Transverse colon (tissue), 4 donors: Measurements from ENCODE around the gene FERMT3. TPM values are rescaled to one million over a fixed set of nuclear protein-coding genes. Genes with fewer than 3 reads are reported as not detected.
A peak's percentile ranks its signal among the peaks of the same experiment; 100 is the strongest.

ENCODE experiments used
- DNase-seq: peaks from one replicate; pipeline ENCODE4 v3.0.0-alpha.2; 2019
- H3K27ac ChIP-seq, 4 donors: fragments of 200-600 bp; sonication (generic); 2 replicates each; pipeline ENCODE4 v1.5.1; 2016 to 2018; ENCODE audit warnings: inconsistent platforms in 4 of 4
- H3K27me3 ChIP-seq: fragments of 200-600 bp; sonication (generic); 2 replicates; pipeline ENCODE4 v1.5.1; 2017; ENCODE audit warnings: inconsistent platforms
- H3K36me3 ChIP-seq, 4 donors: fragments of 200-600 bp; sonication (generic); 2 replicates each; pipeline ENCODE4 v1.5.1; 2017 to 2019; ENCODE audit warnings: inconsistent platforms in 4 of 4
- H3K4me1 ChIP-seq, 4 donors: fragments of 200-600 bp; sonication (generic); 2 replicates each; pipeline ENCODE4 v1.5.1; 2017 to 2020; ENCODE audit warnings: inconsistent platforms in 4 of 4
- H3K4me3 ChIP-seq, 4 donors: fragments of 200-600 bp; sonication (generic); 1 replicate in 1 of 4; 2 replicates in 3 of 4; pipeline versions ENCODE4 v1.5.1 to v1.6.1; 2017 to 2019; ENCODE audit warnings: inconsistent platforms in 4 of 4
- H3K9me3 ChIP-seq, 2 donors: fragments of 200-600 bp; sonication (generic); 2 replicates each; pipeline ENCODE4 v1.5.1; 2017 to 2019; ENCODE audit warnings: inconsistent platforms in 2 of 2
- EP300 ChIP-seq: sonication (generic); formaldehyde crosslinking; IDR thresholded peaks from one replicate; pipeline ENCODE4 v1.6.1; 2017; ENCODE audit warnings: antibody characterized with exemption, low read depth
- POLR2A ChIP-seq: fragments of 450-650 bp; IDR thresholded peaks from one replicate; pipeline ENCODE4 v1.6.1; 2016; ENCODE audit warnings: antibody characterized with exemption, mild to moderate bottlenecking, moderate library complexity
- POLR2AphosphoS5 ChIP-seq, 3 donors: sonication (generic); formaldehyde crosslinking; IDR thresholded peaks; one replicate each; pipeline ENCODE4 v1.6.1; 2016; ENCODE audit warnings: antibody characterized with exemption in 3 of 3
- WGBS, 2 donors: methylation state at CpG; one replicate each; pipeline ENCODE4 v1.1.5; 2018; ENCODE audit warnings: low coverage in 1 of 2; 5-methylcytosine and 5-hydroxymethylcytosine counted together
- in situ Hi-C, 4 donors: fragments of 200-750 bp; cut with MboI; loops; one replicate each; pipeline versions ENCODE4 v1.15.0 to v1.15.1; 2017; ENCODE audit warnings: low sequenced_read_pairs in 3 of 4, low pct_ligation_motif_present in 1 of 4, low pct_unique_long_range_greater_than_20kb in 1 of 4
- intact Hi-C: fragments of 100-400 bp; cut with DNase I; formaldehyde crosslinking; loops from one replicate; pipeline ENCODE4 v1.15.1; 2023; ENCODE audit warnings: low total_unique reads
- total RNA-seq, 4 donors: library from RNA; depleted of rRNA; stranded (reverse); fragments of >200 nt; gene quantifications; one replicate each; pipeline ENCODE4 v1.1.0, GENCODE V29; 2016
- TF ChIP-seq, protein P1 (sequence below), 5 experiments: fragments of 200-600 bp in 3 of 5; fragments of 450-650 bp in 2 of 5; sonication (generic) in 3 of 5; IDR thresholded peaks; 1 replicate in 2 of 5; 2 replicates in 3 of 5; pipeline ENCODE4 v1.5.1; 2016 to 2017; ENCODE audit warnings: antibody characterized with exemption in 5 of 5, inconsistent platforms in 3 of 5, mild to moderate bottlenecking in 2 of 5, moderate library complexity in 1 of 5

FERMT3 gene
- total RNA-seq, 4 donors from 2014 or later: 14.6 to 63.3 (median 28.6) TPM

DNA sequence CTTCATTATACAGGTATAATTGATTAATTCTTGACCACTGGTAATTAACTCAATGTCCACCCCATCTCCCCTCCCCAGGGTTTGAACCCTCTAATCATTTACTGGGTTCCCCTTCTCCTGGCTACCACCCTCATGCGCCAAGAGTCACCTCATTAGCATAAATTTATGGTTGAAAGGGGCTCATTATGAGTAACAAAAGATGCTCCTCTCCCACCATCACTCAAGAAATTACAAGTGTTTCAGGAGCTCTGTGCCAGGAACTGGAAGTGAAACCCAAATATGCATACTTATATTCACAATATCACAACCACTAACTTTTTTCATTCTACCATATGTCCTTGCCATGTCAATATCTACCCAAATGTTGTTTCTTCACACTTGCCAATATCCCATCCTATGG is 28.3 kb upstream of the FERMT3 start:
- in situ Hi-C loops (no loop called here), intact Hi-C loops (no loop called here)
- Histone ChIP-seq H3K36me3 (no peaks in the 10 kb centered on the region), H3K4me1 (peaks cover 12 to 19% (median 14%) of the 10 kb centered on the region in 4 donors), H3K27ac (no peak overlapping the region), H3K9me3 (no peaks in the 10 kb centered on the region), H3K27me3 (no peaks in the 10 kb centered on the region), H3K4me3 (no peak overlapping the region)
- no peak for TF ChIP-seq EP300
- no peak for TF ChIP-seq POLR2AphosphoS5 (IDR thresholded peaks at IDR 0.05)
- TF ChIP-seq, protein P1, sequence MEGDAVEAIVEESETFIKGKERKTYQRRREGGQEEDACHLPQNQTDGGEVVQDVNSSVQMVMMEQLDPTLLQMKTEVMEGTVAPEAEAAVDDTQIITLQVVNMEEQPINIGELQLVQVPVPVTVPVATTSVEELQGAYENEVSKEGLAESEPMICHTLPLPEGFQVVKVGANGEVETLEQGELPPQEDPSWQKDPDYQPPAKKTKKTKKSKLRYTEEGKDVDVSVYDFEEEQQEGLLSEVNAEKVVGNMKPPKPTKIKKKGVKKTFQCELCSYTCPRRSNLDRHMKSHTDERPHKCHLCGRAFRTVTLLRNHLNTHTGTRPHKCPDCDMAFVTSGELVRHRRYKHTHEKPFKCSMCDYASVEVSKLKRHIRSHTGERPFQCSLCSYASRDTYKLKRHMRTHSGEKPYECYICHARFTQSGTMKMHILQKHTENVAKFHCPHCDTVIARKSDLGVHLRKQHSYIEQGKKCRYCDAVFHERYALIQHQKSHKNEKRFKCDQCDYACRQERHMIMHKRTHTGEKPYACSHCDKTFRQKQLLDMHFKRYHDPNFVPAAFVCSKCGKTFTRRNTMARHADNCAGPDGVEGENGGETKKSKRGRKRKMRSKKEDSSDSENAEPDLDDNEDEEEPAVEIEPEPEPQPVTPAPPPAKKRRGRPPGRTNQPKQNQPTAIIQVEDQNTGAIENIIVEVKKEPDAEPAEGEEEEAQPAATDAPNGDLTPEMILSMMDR (IDR thresholded peaks at IDR 0.05): no peak
- no peak for TF ChIP-seq POLR2A
- DNase-seq: no peak
- WGBS, 2 donors: 67 to 78% methylated on average over 1 of the region's 1 CpG

DNA sequence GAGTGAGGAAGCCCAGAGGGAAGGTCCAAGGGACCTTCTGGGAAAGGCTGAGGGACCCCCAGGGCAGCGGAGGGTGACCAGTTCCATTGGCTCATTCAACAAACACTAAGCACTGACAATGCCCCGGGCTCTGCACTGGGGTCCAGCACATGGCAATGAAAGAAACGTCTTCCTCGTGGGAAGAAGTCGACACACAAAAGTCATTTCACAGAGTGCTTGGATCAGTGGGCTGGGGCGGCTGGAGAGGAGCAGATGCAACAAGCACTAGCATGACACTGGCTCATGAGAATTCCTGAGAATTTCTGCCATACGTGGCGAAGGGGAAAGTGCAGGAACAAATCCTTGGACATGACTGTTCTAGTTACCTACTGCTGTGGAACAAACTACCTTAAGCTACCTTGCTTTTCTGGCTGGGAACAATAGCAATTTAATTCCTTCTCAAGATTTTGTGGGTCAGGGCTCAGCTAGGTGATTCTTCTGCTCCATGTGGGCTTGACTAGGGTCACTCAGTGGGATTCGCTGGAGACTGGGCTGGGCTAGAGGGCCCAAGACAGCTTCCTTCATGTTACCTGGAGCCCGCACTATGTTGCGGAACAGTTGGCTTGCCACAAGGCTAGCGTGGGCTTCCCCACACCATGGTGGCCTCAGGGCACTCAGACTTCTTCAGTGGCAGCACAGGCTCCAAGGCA is 27.4 kb upstream of the FERMT3 start:
- WGBS, 2 donors: 93% methylated on average over 12 of the region's 12 CpGs; no CpG with 5 or more reads in 1 of the 2 donors
- no peak for TF ChIP-seq POLR2AphosphoS5 (IDR thresholded peaks at IDR 0.05)
- TF ChIP-seq, protein P1 (IDR thresholded peaks at IDR 0.05): no peak
- TF ChIP-seq EP300: no peak
- TF ChIP-seq POLR2A: no peak
- Histone ChIP-seq H3K4me1 (peaks cover 20 to 28% (median 21%) of the 10 kb centered on the region in 4 donors), H3K9me3 (no peaks in the 10 kb centered on the region), H3K36me3 (no peaks in the 10 kb centered on the region), H3K27me3 (no peaks in the 10 kb centered on the region), H3K4me3 (no peak overlapping the region), H3K27ac (no peak overlapping the region)
- intact Hi-C loops: no loop called here
- no peak for DNase-seq
- in situ Hi-C loops: no loop called here

DNA sequence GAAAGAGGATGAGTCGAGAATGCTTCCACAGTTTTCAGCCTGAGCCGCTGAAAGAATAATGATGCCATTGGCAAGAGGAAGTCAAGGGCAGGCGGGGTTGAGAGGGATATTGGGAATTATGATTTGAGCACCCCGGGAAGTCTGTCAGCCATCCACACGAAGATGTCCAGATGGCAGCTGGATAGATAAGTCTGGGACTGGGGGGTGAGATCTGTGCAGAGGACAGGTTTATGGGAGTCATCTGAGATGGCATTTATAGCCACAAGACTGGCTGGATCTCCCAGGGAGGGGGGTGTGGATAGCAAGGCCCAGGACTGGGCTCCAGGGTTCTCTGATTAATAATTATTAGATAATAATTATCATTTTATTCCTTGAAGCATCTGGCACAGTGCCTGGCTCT is 25.6 kb upstream of the FERMT3 start:
- H3K4me1 ChIP-seq: peaks cover 21 to 37% (median 30%) of the 10 kb centered on the region in 4 donors
- TF ChIP-seq EP300: no peak
- DNase-seq: no peak
- no peaks in the 10 kb centered on the region for H3K9me3 ChIP-seq
- no peaks in the 10 kb centered on the region for H3K27me3 ChIP-seq
- peak overlapping the region; percentile 78 to 84 (median 80) for H3K27ac ChIP-seq
- intact Hi-C loops: no loop called here
- in situ Hi-C loops: no loop called here
- H3K4me3 ChIP-seq: no peak overlapping the region
- 54 to 64% methylated on average over 3 to 5 of the region's 5 CpGs for WGBS, 2 donors
- no peaks in the 10 kb centered on the region for H3K36me3 ChIP-seq

DNA sequence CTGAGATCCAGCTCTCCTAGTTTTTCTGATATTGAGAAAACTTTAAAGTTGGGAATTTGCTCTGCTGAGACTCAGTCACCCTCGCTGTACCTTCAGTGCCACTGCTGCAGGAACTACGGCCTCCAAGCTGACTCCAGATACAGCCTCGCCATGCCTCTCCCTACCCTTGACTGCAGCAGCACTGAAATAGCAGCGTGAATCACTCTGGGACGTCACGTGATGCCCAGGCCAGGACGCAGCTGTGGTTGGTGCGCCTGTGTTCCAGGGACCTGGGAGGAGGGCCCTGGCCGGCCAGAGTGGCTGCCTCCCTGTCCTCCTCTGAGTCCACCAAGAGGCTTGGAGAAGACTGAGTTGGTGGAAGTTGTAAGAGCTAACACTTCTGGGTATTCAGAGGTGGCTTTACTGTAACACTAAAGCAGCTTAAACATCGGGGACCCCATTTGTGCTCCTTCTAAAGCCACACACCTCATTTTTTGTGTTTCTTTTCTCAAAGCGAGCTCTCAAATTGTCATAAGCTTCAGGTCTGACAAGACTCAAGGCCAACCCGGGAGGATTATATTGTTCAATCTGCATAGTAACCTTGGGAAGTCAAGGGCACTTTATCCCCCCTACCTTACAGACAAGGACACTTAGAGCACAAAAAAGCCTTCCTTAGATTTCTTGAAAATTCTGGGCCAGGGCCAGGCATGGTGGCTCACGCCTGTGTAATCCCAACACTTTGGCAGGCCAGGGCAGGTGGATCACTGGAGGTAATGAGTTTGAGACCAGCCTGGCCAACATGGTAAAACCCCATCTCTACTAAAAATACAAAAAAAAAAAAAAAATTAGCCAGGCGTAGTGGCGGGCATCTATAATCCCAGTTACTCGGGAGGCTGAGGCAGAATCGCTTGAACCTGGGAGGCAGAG is 24.8 kb upstream of the FERMT3 start:
- H3K4me1 ChIP-seq: peaks cover 21 to 37% (median 30%) of the 10 kb centered on the region in 4 donors
- H3K4me3 ChIP-seq: no peak overlapping the region
- peak; percentile 93 for DNase-seq
- H3K9me3 ChIP-seq: no peaks in the 10 kb centered on the region
- WGBS, 2 donors: 33 to 39% methylated on average over 1 to 17 of the region's 17 CpGs
- H3K36me3 ChIP-seq: no peaks in the 10 kb centered on the region
- no peaks in the 10 kb centered on the region for H3K27me3 ChIP-seq
- in situ Hi-C loops (no loop called here), intact Hi-C loops (no loop called here)
- TF ChIP-seq, protein P1 (IDR thresholded peaks at IDR 0.05): no peak
- TF ChIP-seq EP300 (no peak), POLR2AphosphoS5 (IDR thresholded peaks at IDR 0.05) (peak; percentile 97 to 99 (median 97)), POLR2A (peak; percentile 90)
- H3K27ac ChIP-seq: peak overlapping the region; percentile 78 to 84 (median 80)
